Skeletal muscle tissue (tissue), 4 donors: ENCODE data around the gene RBM11. TPM values are rescaled to one million over a fixed set of nuclear protein-coding genes. Genes with fewer than 3 reads are reported as not detected.
A peak's percentile ranks its signal among the peaks of the same experiment; 100 is the strongest.
"Not testable (repeated sequence)": the region's sequence is repeated elsewhere in the genome, so short reads cannot be mapped to it uniquely, and the experiment has no call there.

ENCODE experiments used
- H3K27ac ChIP-seq: one replicate; pipeline ENCODE4 v1.7.0; 2013; ENCODE audit warnings: mild to moderate bottlenecking, low read depth, low read length, inconsistent platforms
- H3K27me3 ChIP-seq, 3 donors: one replicate each; pipeline ENCODE4 v1.7.0; 2013; ENCODE audit warnings: low read length in 3 of 3; ENCODE audit not compliant: control insufficient read depth in 3 of 3, insufficient read depth in 3 of 3
- H3K36me3 ChIP-seq, 3 donors: one replicate each; pipeline ENCODE4 v1.7.0; 2013; ENCODE audit warnings: low read length in 3 of 3; ENCODE audit not compliant: control insufficient read depth in 3 of 3, insufficient read depth in 3 of 3
- H3K4me1 ChIP-seq, 3 donors: one replicate each; pipeline ENCODE4 v1.7.0; 2013; ENCODE audit warnings: low read length in 3 of 3, mild to moderate bottlenecking in 3 of 3; ENCODE audit not compliant: control insufficient read depth in 3 of 3, insufficient read depth in 3 of 3
- H3K4me3 ChIP-seq, 3 donors: one replicate each; pipeline ENCODE4 v1.7.0; 2013; ENCODE audit warnings: low read length in 3 of 3
- H3K9ac ChIP-seq, 3 donors: one replicate each; pipeline ENCODE4 v1.7.0; 2013; ENCODE audit warnings: low read length in 3 of 3, mild to moderate bottlenecking in 3 of 3, moderate library complexity in 2 of 3, low read depth in 1 of 3
- H3K9me3 ChIP-seq, 3 donors: one replicate each; pipeline ENCODE4 v1.7.0; 2013; ENCODE audit warnings: low read length in 3 of 3; ENCODE audit not compliant: control insufficient read depth in 3 of 3
- total RNA-seq: library from RNA; depleted of rRNA; stranded (reverse); fragments of >200 nt; gene quantifications from one replicate; pipeline ENCODE4 v1.2.3, GENCODE V29; 2014
- donor health status: Osteomylitis.

RBM11 gene
- not detected for total RNA-seq

DNA sequence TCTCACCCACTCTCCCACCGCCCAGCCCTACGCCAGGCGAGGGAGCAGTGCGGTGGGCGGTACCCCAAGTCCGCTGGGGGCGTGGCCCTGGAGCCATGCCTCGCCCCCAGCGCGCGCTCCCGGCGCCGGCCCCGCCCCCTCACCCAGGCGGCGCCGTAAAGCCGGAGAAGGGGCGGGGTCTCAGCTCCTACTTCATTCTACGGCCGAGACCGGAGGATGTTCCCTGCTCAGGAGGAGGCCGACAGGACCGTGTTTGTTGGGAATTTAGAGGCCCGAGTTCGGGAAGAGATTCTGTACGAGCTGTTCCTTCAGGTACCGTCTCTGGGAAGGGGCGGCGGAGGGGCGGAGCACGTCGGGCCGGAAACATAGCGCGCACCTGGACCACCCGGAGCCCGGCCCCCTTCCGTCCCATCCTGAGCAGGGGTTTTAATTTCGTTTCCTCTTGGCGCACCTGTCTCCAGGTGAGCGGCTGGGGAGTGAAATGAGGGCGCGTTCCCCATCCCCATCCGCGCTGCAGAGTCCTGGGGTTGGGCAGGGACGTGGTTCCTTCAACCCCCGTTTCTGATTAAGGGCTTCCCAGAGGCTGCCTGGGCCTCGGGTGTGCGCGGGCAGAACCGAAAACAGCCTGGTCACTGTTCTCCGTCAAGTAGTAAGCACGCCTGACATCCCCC lies at the start of gene RBM11:
RBM11 (plus strand) TSS at position 187 of the 671 bp plus-strand sequence; CDS start at position 217, 30 bp downstream.
- H3K4me1 ChIP-seq = peaks cover 0 to 5% (median 3%) of the 10 kb centered on the region in 3 donors
- H3K9ac ChIP-seq = peak within 1 kb of the TSS in 2 of 3 donors; percentile 17 to 42
- H3K4me3 ChIP-seq = peak within 1 kb of the TSS; percentile 45 to 58 (median 56)
- H3K27ac ChIP-seq = no peak within 1 kb of the TSS
- H3K9me3 ChIP-seq = no peaks in the 10 kb centered on the region
- H3K36me3 ChIP-seq = no peaks in the 10 kb centered on the region
- peaks cover 2 to 10% (median 7%) of the 10 kb centered on the region in 3 donors for H3K27me3 ChIP-seq

DNA sequence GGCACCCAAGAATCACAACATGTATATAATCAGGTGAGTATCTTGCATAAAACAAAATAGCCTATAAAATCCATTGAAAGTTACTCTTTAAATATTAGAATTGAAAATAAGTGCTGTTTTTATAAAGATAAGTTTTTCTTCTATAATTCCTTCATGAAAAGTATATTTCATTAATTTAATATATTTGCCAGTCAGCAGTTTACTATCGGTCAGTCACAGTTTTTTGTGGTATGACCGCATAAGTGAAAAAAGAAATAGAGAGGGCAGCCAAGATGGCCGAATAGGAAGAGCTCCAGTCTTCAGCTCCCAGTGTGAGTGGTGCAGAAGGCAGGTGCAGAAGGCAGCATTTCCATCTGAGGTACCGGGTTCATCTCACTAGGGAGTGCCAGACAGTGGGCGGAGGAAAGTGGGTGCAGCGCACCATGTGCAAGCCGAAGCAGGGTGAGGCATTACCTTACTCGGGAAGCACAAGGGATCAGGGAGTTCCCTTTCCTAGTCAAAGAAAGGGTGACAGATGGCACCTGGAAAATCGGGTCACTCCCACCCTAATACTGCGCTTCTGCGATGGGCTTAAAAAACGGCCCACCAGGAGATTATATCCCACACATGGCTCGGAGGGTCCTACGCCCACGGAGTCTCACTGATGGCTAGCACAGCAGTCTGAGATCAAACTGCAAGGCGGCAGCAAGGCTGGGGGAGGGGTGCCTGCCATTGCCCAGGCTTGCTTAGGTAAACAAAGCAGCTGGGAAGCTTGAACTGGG lies 49.3 kb upstream of the RBM11 start:
- H3K36me3 ChIP-seq, H3K9me3 ChIP-seq, H3K4me3 ChIP-seq, H3K9ac ChIP-seq, H3K4me1 ChIP-seq, H3K27me3 ChIP-seq, H3K27ac ChIP-seq: not testable (repeated sequence)

DNA sequence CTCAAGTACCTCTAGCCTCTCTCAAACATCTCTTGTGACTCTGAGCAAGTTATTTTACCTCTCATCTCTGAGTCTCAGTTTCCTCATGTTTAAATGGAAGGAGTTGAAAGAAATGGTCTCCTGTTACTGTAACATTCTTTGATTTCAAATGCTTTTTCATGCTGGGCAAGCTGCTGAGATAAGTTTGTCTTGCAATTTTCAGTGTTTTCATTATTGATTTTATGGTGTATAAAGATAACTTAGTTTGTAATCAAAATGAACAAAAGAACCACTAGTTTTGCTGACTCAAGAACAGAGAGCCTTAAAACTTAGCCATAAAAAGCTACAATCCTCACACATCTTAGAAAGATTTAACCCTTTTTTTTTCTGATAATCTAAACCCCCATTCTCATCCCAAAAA lies 9.7 kb upstream of the RBM11 start:
- Histone ChIP-seq H3K4me1 (no peaks in the 10 kb centered on the region), H3K36me3 (no peaks in the 10 kb centered on the region), H3K9ac (no peak overlapping the region), H3K27ac (no peak overlapping the region), H3K4me3 (no peak overlapping the region), H3K27me3 (no peaks in the 10 kb centered on the region), H3K9me3 (no peaks in the 10 kb centered on the region)

- no peak within 1 kb of the TSS for H3K4me3 ChIP-seq
- H3K4me1 ChIP-seq = no peaks in the 10 kb centered on the region
- H3K27ac ChIP-seq = no peak within 1 kb of the TSS
- no peaks in the 10 kb centered on the region for H3K9me3 ChIP-seq
- H3K36me3 ChIP-seq = no peaks in the 10 kb centered on the region
- peaks cover 0 to under 1% (median 0%) of the 10 kb centered on the region in 3 donors for H3K27me3 ChIP-seq
- H3K9ac ChIP-seq = no peak within 1 kb of the TSS
Measured at GRCh38 chr21:14210738-14211137, 5.2 kb upstream of the RBM11 start, which contains the start of gene LIPI. Gene LIPI (minus strand): TSS chr21:14210955. CDS start chr21:14210845, 110 bp downstream.

DNA sequence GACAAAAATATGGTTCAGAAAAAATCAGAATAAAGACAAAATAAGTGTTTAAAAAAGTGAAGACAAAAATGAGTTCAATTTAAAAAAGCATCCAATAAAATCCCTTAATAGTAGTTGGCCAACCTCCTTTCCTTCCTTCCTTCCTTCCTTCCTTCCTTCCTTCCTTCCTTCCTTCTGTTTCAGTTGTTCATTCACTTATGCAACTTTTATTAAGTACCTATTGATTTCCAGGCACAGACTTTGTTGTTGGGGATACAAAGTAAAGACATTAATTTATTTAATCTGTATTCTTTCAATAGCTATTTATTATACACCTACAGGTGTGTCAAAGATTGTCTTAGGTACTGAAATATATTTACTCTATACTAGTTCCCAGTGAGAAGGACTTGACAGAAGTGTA lies 2.8 kb upstream of the RBM11 start:
- Histone ChIP-seq H3K36me3 (no peaks in the 10 kb centered on the region), H3K4me1 (peaks cover 0 to 5% (median 3%) of the 10 kb centered on the region in 3 donors), H3K4me3 (no peak overlapping the region), H3K27me3 (peaks cover 2 to 10% (median 7%) of the 10 kb centered on the region in 3 donors), H3K9ac (no peak overlapping the region), H3K27ac (no peak overlapping the region), H3K9me3 (no peaks in the 10 kb centered on the region)

GRCh38 chr21:14223365-14223764 lies 7.4 kb downstream of the RBM11 start:
- Histone ChIP-seq H3K27me3 (no peaks in the 10 kb centered on the region), H3K9me3 (no peaks in the 10 kb centered on the region), H3K36me3 (no peaks in the 10 kb centered on the region), H3K27ac (no peak overlapping the region), H3K4me1 (no peaks in the 10 kb centered on the region), H3K9ac (no peak overlapping the region), H3K4me3 (no peak overlapping the region)

DNA sequence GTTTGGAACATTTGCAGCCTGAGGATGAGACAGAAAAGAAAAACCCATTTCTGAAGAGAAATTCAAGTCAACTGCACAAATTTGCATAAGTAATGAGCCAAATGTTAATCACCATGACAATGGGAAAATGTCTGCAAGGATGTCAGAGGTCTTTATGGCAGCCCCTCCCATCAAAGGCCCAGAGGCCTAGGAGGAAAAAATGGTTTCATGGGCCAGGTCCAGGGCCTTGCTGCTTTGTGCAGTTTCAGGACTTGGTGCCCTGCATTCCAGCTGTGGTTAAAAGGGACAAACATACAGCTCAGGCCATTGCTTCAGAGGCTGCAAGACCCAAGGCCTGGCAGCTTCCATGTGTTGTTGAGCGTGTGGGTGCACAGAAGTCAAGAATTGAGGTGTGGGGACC lies 13.4 kb downstream of the RBM11 start:
- Histone ChIP-seq H3K4me3 (no peak overlapping the region), H3K9me3 (no peaks in the 10 kb centered on the region), H3K27me3 (no peaks in the 10 kb centered on the region), H3K27ac (no peak overlapping the region), H3K4me1 (no peaks in the 10 kb centered on the region), H3K9ac (no peak overlapping the region), H3K36me3 (no peaks in the 10 kb centered on the region)

DNA sequence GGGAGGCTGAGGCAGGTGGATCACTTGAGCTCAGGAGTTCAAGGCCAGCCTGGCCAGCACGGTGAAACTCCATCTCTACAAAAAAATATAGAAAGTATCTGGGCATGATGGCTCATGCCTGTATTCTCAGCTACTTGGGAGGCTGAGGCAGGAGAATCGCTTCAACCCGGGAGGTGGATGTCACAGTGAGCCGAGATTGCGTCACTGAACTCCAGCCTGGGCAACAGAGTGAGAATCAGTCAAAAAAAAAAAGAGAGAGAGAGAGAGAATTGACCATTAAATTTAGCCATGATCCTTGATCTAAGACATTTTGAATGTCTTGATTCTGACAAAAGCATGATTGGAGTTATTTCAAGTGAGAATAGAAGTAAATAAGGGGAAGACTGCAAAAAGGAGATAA lies 19.1 kb downstream of the RBM11 start:
- Histone ChIP-seq H3K4me1 (no peaks in the 10 kb centered on the region), H3K27ac (no peak overlapping the region), H3K9ac (no peak overlapping the region), H3K36me3 (no peaks in the 10 kb centered on the region), H3K27me3 (no peaks in the 10 kb centered on the region), H3K9me3 (no peaks in the 10 kb centered on the region), H3K4me3 (no peak overlapping the region)

- Histone ChIP-seq H3K27ac (no peak overlapping the region), H3K9ac (no peak overlapping the region), H3K36me3 (no peaks in the 10 kb centered on the region), H3K27me3 (no peaks in the 10 kb centered on the region), H3K4me3 (no peak overlapping the region), H3K4me1 (no peaks in the 10 kb centered on the region), H3K9me3 (no peaks in the 10 kb centered on the region)
Measured at GRCh38 chr21:14236180-14236579, 20.2 kb downstream of the RBM11 start.

GRCh38 chr21:14239281-14239680 lies 23.3 kb downstream of the RBM11 start:
- Histone ChIP-seq H3K27ac (no peak overlapping the region), H3K9me3 (no peaks in the 10 kb centered on the region), H3K4me1 (no peaks in the 10 kb centered on the region), H3K9ac (no peak overlapping the region), H3K27me3 (no peaks in the 10 kb centered on the region), H3K36me3 (no peaks in the 10 kb centered on the region), H3K4me3 (no peak overlapping the region)
